ENCODE results near the gene ENAH.

- TF ChIP-seq CTCF (IDR thresholded peaks at IDR 0.05) (no peak), POLR2A (IDR thresholded peaks at IDR 0.05) (no peak)
Measured at GRCh38 chr1:225627304-225627947, 25.5 kb downstream of the ENAH start.
